Colon (tissue), 2 donors: ENCODE data around the gene RMND5A.
"Not testable (repeated sequence)": the region's sequence is repeated elsewhere in the genome, so short reads cannot be mapped to it uniquely, and the experiment has no call there.

Experiments used
- FAIRE-seq: peaks from 2 replicates; lab custom pipeline; 2012; peaks lifted over from hg19 to GRCh38; lab: Jason Lieb, UNC
- donor health status: control.
- donor health status: control.

Gene RMND5A, protein sequence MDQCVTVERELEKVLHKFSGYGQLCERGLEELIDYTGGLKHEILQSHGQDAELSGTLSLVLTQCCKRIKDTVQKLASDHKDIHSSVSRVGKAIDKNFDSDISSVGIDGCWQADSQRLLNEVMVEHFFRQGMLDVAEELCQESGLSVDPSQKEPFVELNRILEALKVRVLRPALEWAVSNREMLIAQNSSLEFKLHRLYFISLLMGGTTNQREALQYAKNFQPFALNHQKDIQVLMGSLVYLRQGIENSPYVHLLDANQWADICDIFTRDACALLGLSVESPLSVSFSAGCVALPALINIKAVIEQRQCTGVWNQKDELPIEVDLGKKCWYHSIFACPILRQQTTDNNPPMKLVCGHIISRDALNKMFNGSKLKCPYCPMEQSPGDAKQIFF

DNA sequence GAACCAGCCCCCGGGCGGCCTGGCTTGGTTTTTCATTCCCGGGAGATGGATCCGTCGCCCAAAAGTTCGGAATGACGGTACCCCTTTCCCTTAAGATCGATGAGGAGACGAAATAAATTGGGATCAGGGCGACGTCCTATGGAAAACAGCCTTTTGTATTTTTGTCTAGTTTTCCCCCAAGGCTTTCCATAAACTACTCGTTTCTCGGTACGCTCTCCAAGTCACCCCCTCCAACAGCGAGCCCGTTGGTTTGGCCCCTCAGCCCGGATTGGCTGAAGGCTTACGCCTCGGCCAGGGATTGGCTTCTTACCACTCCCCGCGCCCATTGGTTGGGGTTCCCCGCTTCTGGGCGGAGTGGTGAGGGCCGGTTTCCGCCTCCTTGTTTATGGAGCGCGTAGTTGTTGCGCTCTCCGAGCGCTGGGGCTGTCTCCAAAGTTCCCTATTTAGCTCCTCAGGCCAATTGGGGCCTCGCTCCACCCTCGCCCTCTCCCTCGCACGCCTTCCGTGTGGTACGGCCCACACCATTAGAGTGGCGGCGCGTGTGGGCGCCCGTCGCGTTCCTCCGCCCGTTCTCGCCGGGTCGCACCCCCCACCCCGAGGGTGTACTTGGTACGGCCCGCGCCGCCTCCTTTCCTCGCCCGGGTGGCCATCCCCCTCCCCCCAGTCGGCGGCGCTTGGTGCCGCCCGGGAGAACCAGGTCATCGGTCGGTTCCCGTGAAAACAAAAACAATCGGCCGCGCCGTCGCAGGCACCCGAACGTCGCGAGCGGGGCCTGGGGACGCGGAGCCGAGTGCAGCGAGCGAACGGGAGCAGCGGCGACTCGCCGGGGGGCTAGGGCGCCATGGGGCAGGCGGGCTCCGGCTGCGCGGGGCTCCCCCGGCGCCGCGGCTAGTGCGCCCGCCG lies at the start of gene RMND5A:
Gene RMND5A, plus strand, starts transcription at position 655 of the 903 bp plus-strand sequence. CDS start 377 bp downstream, outside the sequence.
- FAIRE-seq: peak; percentile 78

DNA sequence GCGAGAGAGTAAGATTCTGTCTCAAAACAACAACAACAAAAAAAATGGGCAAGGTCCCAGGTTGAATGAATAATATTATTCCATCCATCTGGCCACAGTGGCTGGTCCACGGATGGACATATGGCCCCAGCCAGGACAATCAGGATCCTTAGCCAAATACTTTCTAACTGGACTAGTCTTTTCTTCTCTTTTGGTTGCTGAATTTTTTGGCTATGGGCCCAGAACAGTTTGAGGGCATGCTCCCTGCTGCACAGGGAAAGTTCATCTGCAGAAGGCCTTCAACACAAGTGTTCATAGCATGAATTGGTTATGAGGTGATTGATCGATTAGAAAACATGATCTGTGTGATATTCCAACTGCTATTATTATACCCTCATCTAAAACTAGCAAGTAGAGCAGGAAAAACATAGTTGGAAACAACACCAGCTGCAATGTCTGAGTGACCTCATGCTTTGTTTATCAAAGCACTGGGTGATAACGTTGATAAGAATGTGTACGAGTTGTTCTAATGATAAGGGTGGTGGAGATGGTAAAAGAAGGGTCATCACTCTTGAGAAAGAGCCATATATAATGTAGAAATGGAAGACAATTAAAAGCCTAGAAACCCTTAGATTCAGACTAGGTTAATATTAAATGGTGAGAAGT lies 48.6 kb upstream of the RMND5A start:
- no peak for FAIRE-seq

DNA sequence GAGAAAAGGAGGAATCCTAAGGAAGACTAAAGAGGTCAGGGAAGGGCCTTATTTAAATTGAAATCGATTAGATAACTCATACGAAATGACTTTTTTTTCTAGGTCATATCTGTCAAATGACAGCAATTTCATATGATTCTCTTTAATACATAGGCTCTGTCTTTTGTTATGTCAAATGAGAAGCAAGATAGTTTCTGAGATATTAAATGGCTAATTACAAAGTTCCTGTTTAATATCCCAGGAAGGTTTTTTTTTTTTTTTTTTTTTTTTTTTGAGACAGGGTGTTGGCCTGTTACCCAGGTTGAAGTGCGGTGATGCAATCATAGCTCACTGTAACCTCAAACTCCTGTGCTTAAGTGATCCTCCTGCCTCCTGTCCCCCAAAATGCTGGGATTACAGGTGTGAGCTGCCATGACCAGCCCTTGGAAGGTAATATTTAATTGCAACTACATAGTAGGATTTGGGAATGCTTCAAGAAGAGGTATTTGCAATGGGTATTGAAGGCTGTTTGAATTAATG lies 48.0 kb upstream of the RMND5A start:
- FAIRE-seq: no peak

DNA sequence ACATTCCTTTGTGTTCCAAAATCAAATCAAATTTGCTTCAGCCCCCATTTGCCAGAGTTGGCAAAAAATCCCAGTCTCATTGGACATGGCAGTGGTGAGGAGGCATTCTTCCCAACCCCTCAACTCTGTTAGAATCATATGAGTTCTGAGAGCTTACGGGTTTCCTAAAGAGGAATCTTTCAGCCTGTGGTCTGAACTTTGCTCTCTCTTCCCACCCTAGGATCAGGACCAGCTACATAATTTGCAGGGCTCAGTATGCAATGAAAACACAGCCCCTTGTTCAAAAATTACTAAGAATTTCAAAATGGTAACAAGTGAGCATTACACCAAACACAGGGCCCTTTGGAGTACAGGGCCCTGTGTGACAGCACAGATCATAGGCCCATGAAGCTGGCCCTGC lies 47.1 kb upstream of the RMND5A start:
- no peak for FAIRE-seq

DNA sequence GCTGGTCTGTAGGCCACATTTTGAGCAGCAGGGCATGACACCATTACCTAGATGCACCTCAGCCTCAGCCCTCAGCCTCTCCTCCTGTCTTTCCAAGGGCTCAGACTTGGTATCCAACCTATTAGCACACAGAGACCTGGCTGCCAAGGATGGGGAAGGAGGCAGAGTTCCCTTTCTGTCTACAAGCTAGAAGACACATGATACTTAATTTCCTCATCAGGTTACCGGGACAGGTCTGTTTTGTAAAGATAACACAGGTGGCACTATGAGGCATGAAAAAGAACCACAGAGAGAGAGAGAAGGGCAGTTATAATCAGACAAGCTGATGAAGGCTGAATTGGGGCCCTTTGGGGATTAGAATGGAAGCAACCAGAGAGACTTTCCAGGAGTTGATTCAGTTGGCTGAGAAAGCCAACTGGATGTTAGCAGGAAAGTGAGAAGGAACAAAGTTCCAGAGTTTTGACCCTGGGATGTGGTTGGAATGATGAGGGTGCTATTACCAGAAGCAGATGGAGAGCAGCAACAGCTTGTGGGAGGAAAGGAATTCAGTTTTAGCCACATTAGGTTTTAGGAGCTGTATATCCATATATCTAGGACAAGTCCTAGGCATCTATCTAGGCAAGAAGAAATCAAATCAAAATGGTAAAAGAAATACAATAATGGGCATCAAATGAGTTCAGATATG lies 46.0 kb upstream of the RMND5A start:
- no peak for FAIRE-seq

DNA sequence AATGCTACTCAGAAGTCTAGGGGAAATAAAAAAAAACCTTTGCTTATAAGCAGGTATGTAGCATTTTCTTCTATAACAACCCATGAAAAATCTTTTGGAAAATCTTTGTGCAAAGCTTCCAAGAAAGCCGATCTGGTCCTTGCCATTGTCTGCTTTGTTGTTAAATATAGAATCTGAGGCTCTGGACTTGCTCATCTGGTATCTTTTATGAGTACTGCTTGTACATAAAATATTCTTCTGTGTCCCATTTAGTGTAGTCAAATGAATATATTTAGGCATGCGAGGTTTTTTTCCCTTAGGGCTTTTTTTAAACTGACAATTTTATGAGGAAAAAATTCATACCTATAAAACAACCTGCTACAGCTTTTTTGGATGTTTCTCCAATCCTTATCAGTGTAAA lies 45.0 kb upstream of the RMND5A start:
- FAIRE-seq: no peak

DNA sequence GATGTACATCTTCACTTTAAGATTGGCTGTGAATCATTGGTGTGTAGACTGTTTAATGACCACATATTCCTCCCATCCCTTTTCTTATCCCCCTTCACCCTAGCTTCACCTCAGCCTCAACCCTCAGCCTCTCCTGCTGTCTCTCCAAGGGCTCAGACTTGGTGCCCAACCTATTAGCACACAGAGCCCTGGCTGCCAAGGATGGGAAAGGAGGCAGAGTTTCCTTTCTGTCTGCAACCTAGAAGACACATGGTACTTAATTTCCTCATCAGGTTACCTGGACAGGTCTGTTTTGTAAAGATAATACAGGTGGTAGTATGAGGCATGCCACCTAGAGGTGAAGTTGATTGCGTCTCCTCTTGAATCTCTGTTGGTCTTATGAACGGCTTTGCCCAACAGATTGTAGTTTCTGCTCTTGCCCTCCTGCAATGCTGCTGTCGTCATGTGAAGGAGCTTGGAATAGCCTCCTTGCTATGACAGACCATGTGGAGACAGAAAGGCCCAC lies 44.5 kb upstream of the RMND5A start:
- FAIRE-seq: no peak

DNA sequence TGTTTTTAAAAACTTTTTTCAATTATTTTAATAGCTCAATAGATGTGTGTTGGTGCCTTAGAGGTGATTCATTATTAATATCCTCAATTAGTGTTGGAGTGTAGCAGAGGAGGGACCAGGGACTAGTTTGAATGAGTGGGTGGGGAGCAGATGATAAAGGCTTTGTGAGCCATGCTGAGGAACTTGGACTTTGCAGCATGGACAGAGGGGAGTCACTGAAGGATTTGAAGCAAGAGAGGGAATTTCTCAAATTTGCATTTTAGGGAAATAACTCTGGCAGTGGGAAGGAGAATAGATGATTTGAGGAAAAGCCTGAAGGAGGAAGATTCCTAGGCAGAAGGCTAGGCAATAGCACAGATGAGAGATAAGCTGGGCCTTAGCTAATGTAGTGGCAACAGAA lies 42.3 kb upstream of the RMND5A start:
- no peak for FAIRE-seq

DNA sequence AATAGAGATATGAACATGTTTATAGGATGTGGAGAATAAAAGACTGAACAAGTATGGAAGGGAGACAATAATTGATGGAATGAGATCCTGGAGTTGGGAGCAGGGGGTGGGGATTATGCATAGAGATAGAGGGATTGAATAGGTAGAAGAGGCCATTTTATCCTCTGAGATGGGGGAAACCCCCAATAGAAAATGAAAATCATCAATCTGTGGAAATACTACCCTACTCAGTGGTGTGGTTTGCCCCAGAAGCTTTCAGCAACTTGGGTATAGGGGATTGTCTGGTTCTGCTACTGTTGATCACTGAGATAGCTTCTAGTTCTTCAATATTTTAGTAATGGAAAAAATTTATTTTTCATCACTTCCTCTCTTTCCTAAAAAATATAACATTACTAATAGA lies 41.1 kb upstream of the RMND5A start:
- FAIRE-seq: no peak

DNA sequence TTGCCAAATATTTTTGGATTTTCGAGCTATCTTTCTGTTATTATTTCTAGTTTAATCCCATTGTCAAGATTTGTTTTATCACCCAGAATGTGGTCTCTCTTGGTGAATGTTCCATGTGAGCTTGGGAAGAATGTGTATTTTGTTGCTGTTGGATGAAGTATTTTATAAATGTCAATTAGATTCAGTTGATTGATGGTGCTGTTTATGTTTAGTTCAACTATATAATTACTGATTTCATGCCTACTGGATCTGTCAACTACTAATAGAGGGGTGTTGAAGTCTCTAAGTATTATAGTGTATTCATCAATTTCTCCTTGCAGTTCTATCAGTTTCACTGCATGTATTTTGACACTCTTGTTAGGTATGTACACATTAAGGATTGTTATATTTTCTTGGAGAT lies 34.7 kb upstream of the RMND5A start:
- no peak for FAIRE-seq

DNA sequence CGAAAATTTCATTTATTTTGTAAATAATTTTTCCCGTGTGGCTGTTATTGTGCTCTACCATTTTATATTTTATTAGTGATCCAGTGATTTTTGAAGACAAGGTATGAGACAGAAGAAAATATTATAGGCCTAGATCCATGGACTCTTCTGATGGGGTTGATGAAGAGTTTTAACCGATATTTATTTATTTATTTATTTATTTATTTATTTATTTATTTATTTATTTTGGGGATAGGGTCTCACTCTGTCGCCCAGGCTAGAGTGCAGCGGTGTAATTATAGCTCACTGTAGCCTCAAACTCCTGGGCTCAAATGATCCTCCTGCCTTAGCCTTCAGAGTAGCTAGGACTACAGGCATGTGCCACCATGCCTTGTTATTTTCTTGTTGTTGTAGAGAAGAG lies 33.6 kb upstream of the RMND5A start:
- no peak for FAIRE-seq

DNA sequence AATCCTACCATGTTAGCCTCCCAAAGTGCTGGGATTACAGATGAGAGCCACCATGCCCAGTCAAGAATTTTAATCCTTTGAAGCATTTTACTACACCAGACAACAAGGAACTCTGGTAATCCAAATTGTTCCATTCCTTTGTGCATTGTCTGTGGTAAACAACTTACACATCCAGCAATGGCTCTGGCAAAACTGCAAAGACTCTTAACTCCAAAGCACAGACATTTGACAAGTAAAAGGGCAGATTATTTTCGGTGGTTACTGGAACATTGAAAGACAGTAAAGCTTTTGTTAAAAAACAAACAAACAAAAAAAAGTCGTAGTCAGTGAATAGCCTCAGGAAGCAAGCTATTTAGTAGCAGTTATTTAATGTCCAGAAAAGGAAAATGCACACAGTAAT lies 33.2 kb upstream of the RMND5A start:
- no peak for FAIRE-seq

DNA sequence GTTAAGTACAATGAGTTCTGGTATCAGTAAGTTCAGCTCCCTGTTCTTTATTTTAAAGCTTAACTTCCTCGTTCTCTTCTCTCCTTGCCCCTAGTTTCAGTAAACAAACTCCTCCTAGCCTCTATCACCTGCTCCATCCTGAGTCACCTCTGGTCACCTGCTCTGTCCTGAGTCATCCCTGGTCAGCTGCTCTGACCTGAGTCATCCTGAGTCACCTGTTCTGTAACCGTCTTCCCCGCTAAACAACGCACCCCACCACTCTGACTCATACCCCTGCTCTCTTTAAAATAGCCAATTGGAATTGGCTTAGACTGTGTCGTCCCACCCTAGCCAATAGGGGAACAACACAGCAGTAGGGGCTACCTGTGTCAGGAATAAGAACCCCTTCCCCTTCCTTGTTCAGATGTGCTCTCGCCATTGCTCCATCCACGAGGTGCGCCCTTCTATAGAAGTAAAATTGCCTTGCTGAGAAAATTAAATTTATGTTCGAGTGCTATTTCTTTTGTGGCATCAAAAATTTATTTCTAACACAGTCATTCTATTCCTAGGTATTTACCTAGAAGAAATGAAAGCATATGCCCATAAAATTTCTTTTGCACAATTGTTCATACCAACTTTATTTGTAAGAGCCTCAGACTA lies 24.9 kb upstream of the RMND5A start:
- FAIRE-seq: no peak

DNA sequence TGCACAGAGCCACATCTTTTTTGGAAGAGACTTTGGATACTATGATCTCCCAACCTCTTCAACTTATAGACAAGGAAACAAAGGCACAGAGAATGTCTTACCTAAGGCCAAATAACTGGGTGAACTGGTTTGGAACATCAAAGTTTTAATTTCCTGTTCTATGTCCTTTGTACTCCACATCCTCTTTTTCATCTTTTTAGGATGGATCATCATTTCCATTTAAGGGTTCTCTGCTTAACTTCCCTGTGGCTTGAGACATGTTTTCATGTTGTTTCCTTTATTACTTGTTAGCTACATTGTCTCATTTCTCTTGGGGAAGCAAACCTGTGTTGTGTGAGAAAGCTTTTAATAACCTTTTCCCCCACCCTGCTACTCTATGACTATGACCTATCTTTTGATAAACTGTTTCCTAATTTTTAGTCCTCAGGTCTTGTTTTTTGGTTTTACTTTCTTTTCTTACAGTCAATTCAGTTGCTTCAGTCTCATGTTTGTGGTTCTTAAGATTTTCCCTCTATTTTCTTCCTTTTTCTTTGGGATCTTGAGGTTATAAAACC lies 22.5 kb upstream of the RMND5A start:
- peak; percentile 49 for FAIRE-seq

DNA sequence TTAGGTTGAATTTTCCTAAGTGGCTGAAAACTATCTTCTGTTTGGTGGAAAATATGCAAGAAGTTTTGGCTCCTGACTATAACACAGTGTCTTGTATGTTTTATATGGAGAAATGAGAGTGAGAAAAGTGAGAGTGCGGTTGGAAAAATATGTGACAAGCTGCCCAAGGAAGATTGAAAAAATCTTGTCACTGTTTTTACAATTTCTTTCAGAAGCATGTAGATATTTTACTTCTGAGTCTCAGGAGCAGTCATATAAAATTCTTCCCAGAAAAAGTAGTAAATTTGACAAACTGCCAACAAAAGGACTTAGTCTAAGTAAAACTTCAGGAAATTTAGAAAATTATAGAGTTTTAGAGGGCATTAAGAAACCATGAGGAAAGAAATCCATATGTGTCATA lies 19.4 kb upstream of the RMND5A start:
- no peak for FAIRE-seq

DNA sequence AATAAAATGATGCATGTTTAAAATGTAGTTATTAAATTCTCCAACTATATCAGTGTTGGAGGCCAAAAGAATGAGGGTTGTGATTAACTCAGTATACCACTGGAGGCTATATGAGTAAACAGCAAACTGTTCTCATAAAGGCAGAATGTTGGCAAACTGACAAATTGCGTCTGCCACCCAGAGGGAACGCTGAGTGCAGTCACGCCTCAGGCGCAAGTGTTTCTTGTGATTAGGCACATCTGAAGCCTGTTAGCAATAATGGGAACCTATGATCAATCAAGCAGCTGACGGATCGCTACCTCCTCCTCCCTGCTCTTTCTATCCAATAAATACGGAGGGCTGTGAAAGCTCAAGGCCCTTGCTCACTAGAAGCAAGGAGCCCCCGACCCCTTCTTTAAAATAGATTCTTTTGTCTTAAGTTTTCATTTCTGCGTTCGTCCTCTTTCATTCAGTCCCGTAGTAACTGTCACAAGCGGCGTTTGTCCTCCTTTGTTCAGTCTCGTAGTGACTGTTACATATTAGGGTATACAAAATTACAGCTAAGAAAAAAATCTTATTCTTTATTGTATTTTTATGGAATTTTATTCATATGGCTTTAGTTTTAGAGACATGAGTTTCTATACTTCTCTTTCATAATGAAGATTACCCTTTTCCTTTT lies 16.3 kb upstream of the RMND5A start:
- FAIRE-seq: no peak

DNA sequence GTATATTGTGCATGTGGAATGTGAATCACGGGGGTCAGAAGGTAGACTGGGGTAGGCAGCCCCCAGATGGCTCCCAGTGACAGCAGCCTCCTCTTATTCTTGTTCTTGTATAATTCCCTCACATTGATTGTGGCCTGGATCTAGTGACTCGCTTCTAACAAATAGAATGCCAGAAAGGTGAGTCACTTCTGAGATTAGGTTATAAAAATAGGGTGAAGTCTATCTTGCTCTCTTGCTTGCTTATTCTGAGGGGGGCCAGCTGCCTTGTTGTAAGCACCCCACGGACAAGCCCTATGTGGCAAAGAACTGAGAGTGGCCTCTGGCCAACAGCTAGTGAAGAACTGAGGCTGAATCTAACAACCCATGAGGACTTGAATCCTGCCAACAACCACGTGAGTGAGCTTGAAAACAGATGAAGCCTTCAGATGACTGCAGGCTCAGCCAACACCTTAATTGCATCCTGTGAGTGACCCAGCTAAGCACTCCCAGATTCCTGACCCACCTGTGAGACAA lies 15.6 kb upstream of the RMND5A start:
- no peak for FAIRE-seq

DNA sequence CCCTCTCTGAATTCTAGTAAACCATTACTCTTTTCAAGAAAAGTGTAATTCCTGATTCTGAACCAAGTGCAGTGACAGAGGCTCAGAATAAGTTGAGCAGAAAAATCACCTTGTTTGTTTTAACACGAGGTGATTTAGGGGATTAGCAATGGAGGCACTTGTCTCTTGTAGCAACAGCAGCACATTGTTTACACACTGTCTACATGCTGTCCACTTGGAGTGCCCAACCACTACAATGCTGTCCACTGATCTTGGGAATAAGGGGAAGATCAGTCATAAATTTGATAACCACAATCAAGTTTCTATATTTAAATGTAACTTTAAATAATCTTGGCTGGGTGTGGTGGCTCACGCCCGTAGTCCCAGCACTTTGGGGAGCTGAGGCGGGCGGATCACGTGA lies 13.9 kb upstream of the RMND5A start:
- no peak for FAIRE-seq

DNA sequence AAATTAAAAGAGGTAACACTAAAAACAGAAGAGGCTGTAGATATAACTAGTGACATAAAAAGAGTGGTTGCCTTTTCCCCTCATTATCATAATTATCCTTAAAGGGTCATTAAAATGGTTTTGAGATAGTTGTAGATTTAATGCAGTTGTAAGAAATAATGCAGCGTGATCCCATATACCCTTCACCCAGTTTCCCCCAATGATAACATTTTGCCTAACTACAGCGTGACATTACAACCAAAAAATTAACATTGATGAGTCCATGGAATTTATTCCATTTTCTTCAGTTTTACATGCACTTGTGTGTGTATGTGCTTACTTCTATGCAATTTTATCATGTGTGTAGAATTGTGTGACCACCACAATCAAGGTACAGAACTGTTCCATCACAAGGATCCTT lies 13.2 kb upstream of the RMND5A start:
- no peak for FAIRE-seq

DNA sequence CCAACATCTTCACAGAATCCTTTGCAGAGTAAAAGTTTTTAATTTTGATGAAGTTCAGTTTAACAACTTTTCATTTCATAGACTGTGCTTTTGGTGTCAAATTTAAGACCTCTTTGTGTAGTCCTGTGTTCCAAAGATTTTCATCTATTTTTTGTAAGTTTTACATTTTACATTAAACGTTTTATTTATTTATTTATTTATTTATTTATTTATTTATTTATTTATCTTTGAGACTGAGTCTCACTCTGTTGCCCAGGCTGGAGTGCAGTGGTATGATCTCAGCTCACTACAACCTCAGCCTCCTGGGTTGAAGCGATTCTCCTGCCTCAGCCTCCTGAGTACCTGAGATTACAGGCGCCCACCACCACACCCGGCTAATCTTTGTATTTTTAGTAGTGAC lies 12.0 kb upstream of the RMND5A start:
- not testable (repeated sequence) for FAIRE-seq
